ENCODE results near the gene VANGL1. TPM values are rescaled to one million over a fixed set of nuclear protein-coding genes. Genes with fewer than 3 reads are reported as not detected.

Gene VANGL1
- total and polyA plus RNA-seq, 2 of the 4 experiments (the other 2 are of a cell fraction), result 6.1 to 6.7 TPM

- H2AK5ac ChIP-seq (ENCODE audit: low read depth, low read length), result no peak overlapping the region
- TF ChIP-seq RAD21 (IDR thresholded peaks at IDR 0.05; ENCODE audit: low read length) (no peak), CEBPB (IDR thresholded peaks at IDR 0.05; ENCODE audit: low read depth, low read length) (no peak), POLR2A (IDR thresholded peaks at IDR 0.05; ENCODE audit: low read depth, low read length) (no peak), FOS (IDR thresholded peaks at IDR 0.05; ENCODE audit: low read depth, low read length) (no peak), RFX5 (IDR thresholded peaks at IDR 0.05; ENCODE audit: low read depth, low read length) (no peak), BHLHE40 (IDR thresholded peaks at IDR 0.05; ENCODE audit: low read depth, low read length) (no peak), MXI1 (IDR thresholded peaks at IDR 0.05; ENCODE audit: borderline replicate concordance, low read depth, low read length) (no peak), NFE2L2 (IDR thresholded peaks at IDR 0.05; ENCODE audit: low read depth, low read length) (no peak), USF2 (IDR thresholded peaks at IDR 0.05; ENCODE audit: low read depth, low read length) (no peak), ELK1 (IDR thresholded peaks at IDR 0.05; ENCODE audit: borderline replicate concordance, low read depth, low read length) (no peak), SMC3 (IDR thresholded peaks at IDR 0.05; ENCODE audit: low read depth, low read length) (no peak), CHD1 (IDR thresholded peaks at IDR 0.05; ENCODE audit: low read depth, low read length) (no peak), CTCF (conservative IDR thresholded peaks at IDR 0.05; ENCODE audit: low read depth, low read length) (no peak), MAFK (IDR thresholded peaks at IDR 0.05; ENCODE audit: low read depth, low read length) (no peak), MAZ (IDR thresholded peaks at IDR 0.05; ENCODE audit: borderline replicate concordance, low read depth, low read length) (no peak), RCOR1 (IDR thresholded peaks at IDR 0.05; ENCODE audit: insufficient replicate concordance, low read length) (no peak)
- no peaks in the 10 kb centered on the region for H3K9me3 ChIP-seq (ENCODE audit: control insufficient read depth, insufficient read depth, low read length)
- no peak overlapping the region for H2BK20ac ChIP-seq (ENCODE audit: low read depth, low read length)
- no peak overlapping the region for H3K18ac ChIP-seq (ENCODE audit: low read depth, low read length)
- no peak overlapping the region for H3K4me2 ChIP-seq (ENCODE audit: low read depth, low read length)
- H2BK15ac ChIP-seq (ENCODE audit: low read depth, low read length), result no peak overlapping the region
- H3K27ac ChIP-seq (ENCODE audit: insufficient read depth, low read length), result no peak overlapping the region; the same call in 1 of the 2 replicates
- no peaks in the 10 kb centered on the region for H4K20me1 ChIP-seq (ENCODE audit: insufficient read depth, low read length)
- H3K9ac ChIP-seq (ENCODE audit: low read depth, low read length), result no peak overlapping the region
- no peaks in the 10 kb centered on the region for H3K36me3 ChIP-seq (ENCODE audit: control insufficient read depth, insufficient read depth, low read length)
- WGBS, 2 experiments (ENCODE audit: extremely low coverage in 2 of 2, insufficient read length in 1 of 2), result no CpG with 5 or more reads among the region's 1 CpG
- no peak overlapping the region for H3K56ac ChIP-seq (ENCODE audit: extremely low read depth, insufficient read depth, low read length)
- H3K14ac ChIP-seq (replicated peaks; ENCODE audit: low read depth, low read length), result no peak overlapping the region
- DNase-seq, result no peak
- ATAC-seq (ENCODE audit: low read depth), result no peak
- H4K8ac ChIP-seq (ENCODE audit: low read depth in 2 of 2, low read length in 2 of 2), result no peak overlapping the region
- in situ Hi-C loops (cut with MboI; ENCODE audit: low sequenced_read_pairs) (no loop called here), intact Hi-C loops (cut with micrococcal nuclease) (no loop called here), dilution Hi-C loops (cut with HindIII; ENCODE audit: low sequenced_read_pairs, unreplicated experiment) (no loop called here)
- POLR2A ChIA-PET (ENCODE audit: unreplicated experiment), result no interaction called here
- no peaks in the 10 kb centered on the region for H3K9me1 ChIP-seq (ENCODE audit: insufficient read depth, low read length)
- no peak overlapping the region for H3K4ac ChIP-seq (ENCODE audit: low read depth, low read length)
- no peak overlapping the region for H4K91ac ChIP-seq (ENCODE audit: insufficient read depth, low read depth, low read length)
- no peak overlapping the region for H2AK9ac ChIP-seq (replicated peaks; ENCODE audit: low read depth, low read length, poor library complexity)
- no peak overlapping the region for H2BK5ac ChIP-seq (ENCODE audit: low read depth, low read length, poor library complexity, severe bottlenecking)
- BruUV-seq (replicated peaks), result no TSS peak
- H2BK120ac ChIP-seq (ENCODE audit: low read depth, low read length), result no peak overlapping the region
- no peak overlapping the region for H2AFZ ChIP-seq (replicated peaks; ENCODE audit: low read length, poor library complexity)
- 0 out of 2 replicates have a peak, but pooled peaks cover 2% of the 10 kb centered on the region for H3K27me3 ChIP-seq (ENCODE audit: control insufficient read depth, insufficient read depth, low read length)
- H3K79me1 ChIP-seq (ENCODE audit: low read depth in 1 of 2, low read length in 2 of 2), result no peaks in the 10 kb centered on the region
- CTCF ChIA-PET, result interaction anchor here (0.7 to 1.3 kb wide), 2 partner anchors 22 to 36 kb away, joined by 3 to 11 read pairs; no protein-coding TSS in a partner anchor
- H3K4me1 ChIP-seq (ENCODE audit: control insufficient read depth, insufficient read depth, low read length), result peaks cover 2% of the 10 kb centered on the region; the same call in 1 of the 2 replicates
- H4K5ac ChIP-seq (ENCODE audit: low read depth, low read length), result no peak overlapping the region
- H3K23ac ChIP-seq (ENCODE audit: low read depth, low read length), result no peak overlapping the region
- H3K4me3 ChIP-seq (ENCODE audit: insufficient read depth, low read depth, low read length), result no peak overlapping the region
These were observed 86.6 kb downstream of the VANGL1 start for GRCh38 chr1:115728341-115728740.
